SHP77 treated with DMSO at 0.1 percent for 48 hours (cell line): ENCODE data around the gene HIC1.

Source experiments
- DNase-seq: peaks from one replicate; lab custom pipeline; 2025; lab: John Stamatoyannopoulos, UW

HIC1 gene

DNA sequence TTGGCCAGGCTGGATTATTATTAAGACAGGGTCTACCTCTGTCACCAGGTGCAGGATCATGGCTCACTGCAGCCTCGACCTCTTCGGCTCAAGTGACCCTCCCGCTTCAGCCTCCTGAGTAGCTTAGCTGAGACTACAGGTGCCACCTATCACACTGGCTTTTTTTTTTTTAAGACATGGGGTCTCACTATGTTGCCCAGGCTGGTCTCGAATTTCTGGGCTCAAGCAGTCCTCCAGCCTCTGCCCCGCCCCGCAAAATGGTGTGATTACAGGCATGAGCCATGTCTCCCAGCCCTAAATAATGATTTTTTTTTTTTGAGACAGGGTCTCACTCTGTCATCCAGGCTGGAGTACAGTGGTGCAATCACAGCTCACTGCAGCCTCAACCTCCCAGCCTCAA lies 7.3 kb upstream of the HIC1 start:
- DNase-seq: no peak

DNA sequence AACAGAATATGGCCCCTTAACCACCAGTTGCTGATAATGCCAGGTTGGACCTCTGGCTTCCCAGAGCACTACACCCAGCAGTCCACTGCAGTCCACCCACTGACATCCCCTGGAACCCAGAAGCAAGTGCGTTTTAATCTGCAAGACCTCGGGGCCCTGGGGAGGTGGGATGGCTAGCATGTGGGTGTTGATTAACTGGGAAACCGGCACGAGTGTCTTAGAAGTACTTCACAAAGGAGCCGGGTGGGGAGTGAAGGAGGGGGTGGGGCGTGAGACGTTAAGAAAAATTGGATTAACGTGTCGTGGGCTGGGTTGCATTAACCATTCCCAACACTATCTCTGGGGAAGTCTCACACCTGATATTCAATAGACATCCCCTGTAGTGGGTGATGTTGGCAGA lies 6.1 kb upstream of the HIC1 start:
- no peak for DNase-seq

DNA sequence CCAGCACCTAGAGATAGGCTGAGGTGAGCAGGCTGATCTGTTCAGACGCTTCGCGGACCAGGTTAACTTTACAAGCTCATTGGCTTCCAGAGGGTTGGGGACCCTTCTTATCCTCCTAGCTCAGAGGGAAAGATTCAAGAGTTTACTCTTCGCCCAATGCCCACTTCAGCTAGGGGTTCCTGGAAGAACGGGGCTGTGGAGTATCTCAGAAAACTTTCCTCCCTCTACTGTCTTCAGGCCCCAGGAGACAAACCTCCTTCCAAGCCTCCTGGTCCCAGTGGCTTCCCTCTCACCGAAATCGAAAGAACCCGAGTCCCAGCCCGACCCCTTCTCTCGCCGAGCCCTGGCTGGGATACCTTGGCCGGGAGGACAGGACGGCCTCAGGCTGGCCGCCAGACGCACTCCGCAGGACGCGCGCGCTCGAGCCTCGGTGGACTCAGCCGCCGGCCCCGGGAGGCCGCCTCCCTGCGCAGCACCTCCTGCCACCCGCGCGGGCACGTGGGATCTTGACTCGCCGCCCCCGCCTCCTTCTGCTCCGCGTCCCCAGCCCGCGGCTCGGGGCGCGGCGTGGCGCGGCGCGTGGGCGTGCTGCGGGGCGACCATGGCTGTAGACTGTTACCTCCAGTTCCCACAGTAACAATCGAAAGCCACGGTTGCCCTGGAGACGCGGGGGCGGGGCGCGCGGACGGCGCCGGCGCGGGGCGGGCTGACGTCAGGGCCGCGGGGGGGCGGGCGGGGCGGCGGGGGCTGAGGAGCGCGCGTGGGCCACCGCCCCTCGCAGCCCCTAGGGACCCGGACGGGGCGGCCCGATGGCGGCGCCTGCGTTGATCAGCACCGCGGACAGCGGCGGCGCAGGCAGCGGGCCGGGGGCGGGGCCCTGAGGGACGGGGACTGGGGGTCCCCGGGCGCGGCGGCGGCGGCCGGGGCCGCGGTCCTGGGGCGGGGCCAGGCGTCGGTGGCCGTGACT lies 5.3 kb upstream of the HIC1 start:
- DNase-seq: peak; percentile 20

DNA sequence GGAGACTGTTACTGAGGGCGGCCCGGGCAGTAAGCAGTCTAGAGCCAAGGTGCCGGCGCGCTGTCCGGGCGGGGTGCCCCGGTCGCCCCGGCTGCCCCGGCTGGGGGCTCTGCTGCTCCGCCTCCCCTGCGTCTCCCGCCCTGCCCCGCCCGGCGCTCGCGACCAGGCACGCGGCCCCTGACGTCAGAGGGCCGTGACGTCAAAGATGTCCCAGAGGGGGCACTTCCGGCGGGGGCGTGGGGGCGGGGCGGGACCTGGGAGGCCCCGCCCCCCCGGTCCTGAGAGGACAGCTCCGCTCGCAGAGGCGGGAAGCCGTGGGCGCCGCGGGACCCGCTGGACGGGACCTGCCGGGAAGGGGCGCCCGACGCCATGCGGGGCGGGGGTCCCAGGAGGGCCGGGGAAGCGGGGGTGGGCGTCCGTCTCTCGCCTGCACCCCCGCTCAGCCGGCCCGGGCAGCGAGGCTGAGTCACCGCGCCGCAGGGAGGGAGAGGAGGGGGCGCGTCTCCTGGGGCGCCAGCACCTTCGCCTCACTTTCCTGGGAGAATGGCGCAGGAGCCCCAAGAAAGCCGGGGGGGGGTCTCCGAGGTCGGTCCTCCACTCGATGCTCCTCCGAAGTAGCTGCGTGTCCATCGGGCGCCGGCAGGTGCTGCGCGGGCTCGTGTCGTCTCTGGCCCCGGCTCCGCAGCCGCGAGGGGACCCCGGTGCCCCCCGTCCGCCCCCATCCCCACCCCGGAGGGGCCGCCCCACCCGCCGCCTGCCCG lies 4.4 kb upstream of the HIC1 start:
- peak; percentile 48 for DNase-seq

DNA sequence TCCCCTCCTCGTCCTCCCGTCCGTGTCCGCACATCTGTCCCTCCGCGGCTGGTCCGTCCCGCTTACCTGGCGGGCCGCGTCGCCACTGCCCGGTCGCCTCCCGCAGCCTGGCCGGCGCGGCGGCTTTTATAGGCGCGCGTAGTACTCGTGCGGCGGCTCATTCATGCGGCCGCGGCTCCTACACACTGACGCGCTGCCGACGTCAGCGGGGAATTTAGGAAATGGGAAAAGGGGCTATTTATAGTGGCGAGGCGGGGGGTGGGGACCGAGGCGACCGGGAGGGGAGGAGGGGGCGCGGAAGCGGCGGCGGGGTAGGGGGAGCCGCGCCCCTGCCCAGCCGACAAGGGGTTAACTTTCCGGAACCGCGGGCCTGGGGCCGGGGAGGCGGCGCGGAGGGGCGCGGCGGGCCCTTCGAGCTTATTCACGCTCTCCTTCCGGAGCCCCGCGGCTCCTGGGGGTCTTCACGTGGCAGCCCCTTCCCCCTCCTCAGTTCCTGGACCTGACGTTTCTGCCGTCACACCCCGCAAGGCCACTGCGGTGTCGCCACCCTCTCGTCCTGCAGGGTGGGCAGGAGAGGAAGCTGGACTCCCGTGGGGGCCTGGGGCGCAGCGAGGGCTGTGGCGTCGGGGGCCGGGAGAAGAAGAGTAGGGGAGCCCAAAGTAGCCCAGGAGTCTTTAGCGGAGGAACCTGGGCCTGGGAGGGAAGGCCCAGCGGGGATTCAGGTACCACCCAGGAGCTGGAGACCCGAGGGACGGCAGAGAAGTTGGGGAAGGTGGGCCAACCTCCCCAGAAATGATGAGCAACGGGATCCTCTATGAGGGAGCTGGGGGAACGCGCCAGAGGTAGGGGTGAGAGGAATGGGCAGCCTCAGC lies 3.6 kb upstream of the HIC1 start:
- DNase-seq: no peak

DNA sequence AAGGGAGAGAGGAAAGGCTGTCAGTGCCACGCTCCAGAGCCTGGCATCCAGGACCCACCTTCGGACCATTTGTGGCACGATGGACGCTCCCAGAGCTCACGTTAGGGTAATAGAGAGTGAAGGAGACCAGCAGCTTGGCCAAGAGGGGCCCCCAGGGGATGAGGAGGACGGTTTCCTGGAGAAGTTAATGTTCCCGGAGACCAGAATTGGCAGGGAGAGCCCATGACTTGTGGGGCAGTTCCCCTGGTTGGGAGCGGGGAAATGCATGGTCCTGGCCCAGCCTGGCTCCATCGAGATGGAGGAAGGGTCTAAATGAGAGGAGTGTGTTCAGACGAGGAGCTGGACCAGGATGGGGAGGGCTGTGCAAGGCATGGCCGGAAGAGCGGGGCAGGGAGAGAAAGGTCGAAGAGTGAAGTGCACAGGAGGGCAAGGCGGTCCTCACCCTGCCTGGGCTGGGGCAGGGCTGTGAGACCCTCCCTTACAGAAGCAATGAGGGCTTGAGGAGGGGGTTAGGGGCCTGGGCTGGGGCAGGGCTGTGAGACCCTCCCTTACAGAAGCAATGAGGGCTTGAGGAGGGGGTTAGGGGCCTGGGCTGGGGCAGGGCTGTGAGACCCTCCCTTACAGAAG lies 2.9 kb upstream of the HIC1 start:
- no peak for DNase-seq

DNA sequence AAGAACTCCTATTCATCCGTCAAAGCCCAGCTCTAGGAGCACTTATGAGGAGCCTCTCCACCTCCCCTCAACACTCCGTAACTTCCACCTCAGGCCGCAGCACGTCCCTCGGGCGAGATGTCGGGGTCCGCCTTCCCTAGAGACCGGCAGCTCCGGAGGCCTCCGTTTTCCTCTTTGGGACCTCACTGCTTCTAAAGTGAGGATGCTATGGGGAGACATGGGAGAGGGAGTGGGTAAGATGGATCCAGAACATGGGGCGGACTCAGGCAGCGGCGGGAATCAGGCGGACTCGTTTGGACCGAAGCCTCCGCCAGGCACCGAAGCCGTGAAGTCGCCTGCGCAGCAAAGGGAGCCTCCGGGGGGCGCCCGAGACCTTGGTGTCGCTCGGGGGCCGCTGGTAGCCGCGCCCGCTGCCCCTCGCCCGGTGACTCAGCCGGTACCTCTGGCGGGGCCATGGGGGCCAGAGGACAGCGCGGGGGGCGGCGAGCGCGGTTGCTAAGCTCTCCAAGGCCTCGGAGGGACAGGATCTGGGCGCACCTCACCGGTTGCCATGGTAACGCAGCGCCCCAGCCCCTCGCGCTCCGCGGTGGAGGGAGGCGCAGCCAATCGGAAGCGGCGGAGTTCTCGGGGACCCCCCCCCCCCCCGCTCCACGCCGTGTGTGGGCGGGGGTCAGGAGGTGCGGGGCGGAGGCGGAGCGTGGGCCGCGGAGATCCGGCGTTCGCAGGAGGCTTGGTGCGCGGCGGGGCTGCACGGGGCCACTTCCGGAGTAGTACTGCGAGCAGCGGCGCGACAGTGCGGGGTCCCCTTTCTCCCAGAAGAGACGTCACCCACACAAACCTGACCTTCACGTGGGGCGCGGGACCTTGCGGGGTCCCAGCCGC lies 1.3 kb upstream of the HIC1 start:
- peak; percentile 23 for DNase-seq

DNA sequence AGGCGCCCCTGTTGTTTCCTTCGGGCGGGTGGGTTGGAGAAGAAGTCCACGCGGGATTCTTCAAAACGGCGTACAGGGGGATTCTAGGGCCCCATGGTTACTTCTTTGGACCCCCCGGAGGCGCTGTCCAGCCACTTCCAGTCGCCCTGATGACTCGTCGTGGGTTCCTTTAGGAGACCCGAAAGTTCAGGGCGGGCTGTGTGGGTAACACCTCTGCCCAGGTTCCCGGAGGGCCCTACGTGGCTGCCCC lies 716 bp upstream of the HIC1 start:
- no peak for DNase-seq

DNA sequence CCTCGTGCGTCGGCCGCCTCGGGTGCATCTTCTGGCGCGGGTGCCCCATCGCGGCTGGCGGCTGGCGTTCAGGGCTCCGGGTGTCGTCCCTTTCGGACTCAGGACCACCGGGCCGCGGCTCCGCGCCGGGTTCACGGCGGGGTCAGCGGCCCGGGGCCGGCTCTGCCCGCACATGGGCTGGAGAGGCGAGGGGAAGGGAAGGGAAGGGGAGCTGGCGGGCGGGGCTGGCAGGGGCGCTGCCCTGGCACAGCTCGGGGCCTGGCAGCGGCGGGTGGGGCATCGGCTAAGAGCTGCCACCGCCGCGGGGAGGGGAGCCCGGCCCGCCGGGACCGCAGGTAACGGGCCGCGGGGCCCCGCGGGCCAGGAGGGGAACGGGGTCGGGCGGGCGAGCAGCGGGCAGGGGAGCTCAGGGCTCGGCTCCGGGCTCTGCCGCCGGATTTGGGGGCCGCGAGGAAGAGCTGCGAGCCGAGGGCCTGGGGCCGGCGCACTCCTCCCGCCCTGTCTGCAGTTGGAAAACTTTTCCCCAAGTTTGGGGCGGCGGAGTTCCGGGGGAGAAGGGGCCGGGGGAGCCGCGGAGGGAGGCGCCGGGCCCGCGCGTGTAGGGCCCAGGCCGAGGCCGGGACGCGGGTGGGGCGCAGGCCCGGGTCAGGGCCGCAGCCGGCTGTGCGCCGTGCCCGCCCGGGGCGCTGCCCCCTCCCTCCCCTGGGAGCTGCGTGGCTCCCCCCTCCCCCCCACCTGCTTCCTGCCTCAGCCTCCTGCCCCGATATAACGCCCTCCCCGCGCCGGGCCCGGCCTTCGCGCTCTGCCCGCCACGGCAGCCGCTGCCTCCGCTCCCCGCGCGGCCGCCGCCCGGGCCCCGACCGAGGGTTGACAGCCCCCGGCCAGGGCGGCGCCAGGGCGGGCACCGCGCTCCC lies 646 bp downstream of the HIC1 start:
- no peak for DNase-seq

DNA sequence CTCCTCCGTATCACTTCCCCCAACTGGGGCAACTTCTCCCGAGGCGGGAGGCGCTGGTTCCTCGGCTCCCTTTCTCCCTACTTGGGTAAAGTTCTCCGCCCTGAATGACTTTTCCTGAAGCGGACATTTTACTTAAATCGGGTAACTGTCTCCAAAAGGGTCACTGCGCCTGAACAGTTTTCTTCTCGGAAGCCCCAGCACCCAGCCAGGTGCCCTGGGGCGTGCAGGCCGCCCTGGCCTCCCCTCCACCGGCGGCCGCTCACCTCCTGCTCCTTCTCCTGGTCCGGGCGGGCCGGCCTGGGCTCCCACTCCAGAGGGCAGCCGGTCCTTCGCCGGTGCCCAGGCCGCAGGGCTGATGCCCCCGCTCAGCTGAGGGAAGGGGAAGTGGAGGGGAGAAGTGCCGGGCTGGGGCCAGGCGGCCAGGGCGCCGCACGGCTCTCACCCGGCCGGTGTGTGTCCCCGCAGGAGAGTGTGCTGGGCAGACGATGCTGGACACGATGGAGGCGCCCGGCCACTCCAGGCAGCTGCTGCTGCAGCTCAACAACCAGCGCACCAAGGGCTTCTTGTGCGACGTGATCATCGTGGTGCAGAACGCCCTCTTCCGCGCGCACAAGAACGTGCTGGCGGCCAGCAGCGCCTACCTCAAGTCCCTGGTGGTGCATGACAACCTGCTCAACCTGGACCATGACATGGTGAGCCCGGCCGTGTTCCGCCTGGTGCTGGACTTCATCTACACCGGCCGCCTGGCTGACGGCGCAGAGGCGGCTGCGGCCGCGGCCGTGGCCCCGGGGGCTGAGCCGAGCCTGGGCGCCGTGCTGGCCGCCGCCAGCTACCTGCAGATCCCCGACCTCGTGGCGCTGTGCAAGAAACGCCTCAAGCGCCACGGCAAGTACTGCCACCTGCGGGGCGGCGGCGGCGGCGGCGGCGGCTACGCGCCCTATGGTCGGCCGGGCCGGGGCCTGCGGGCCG lies 1.6 kb downstream of the HIC1 start:
- DNase-seq: no peak

DNA sequence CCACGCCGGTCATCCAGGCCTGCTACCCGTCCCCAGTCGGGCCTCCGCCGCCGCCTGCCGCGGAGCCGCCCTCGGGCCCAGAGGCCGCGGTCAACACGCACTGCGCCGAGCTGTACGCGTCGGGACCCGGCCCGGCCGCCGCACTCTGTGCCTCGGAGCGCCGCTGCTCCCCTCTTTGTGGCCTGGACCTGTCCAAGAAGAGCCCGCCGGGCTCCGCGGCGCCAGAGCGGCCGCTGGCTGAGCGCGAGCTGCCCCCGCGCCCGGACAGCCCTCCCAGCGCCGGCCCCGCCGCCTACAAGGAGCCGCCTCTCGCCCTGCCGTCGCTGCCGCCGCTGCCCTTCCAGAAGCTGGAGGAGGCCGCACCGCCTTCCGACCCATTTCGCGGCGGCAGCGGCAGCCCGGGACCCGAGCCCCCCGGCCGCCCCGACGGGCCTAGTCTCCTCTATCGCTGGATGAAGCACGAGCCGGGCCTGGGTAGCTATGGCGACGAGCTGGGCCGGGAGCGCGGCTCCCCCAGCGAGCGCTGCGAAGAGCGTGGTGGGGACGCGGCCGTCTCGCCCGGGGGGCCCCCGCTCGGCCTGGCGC lies 2.4 kb downstream of the HIC1 start:
- no peak for DNase-seq

DNA sequence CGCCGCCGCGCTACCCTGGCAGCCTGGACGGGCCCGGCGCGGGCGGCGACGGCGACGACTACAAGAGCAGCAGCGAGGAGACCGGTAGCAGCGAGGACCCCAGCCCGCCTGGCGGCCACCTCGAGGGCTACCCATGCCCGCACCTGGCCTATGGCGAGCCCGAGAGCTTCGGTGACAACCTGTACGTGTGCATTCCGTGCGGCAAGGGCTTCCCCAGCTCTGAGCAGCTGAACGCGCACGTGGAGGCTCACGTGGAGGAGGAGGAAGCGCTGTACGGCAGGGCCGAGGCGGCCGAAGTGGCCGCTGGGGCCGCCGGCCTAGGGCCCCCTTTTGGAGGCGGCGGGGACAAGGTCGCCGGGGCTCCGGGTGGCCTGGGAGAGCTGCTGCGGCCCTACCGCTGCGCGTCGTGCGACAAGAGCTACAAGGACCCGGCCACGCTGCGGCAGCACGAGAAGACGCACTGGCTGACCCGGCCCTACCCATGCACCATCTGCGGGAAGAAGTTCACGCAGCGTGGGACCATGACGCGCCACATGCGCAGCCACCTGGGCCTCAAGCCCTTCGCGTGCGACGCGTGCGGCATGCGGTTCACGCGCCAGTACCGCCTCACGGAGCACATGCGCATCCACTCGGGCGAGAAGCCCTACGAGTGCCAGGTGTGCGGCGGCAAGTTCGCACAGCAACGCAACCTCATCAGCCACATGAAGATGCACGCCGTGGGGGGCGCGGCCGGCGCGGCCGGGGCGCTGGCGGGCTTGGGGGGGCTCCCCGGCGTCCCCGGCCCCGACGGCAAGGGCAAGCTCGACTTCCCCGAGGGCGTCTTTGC lies 3.1 kb downstream of the HIC1 start:
- DNase-seq: no peak

DNA sequence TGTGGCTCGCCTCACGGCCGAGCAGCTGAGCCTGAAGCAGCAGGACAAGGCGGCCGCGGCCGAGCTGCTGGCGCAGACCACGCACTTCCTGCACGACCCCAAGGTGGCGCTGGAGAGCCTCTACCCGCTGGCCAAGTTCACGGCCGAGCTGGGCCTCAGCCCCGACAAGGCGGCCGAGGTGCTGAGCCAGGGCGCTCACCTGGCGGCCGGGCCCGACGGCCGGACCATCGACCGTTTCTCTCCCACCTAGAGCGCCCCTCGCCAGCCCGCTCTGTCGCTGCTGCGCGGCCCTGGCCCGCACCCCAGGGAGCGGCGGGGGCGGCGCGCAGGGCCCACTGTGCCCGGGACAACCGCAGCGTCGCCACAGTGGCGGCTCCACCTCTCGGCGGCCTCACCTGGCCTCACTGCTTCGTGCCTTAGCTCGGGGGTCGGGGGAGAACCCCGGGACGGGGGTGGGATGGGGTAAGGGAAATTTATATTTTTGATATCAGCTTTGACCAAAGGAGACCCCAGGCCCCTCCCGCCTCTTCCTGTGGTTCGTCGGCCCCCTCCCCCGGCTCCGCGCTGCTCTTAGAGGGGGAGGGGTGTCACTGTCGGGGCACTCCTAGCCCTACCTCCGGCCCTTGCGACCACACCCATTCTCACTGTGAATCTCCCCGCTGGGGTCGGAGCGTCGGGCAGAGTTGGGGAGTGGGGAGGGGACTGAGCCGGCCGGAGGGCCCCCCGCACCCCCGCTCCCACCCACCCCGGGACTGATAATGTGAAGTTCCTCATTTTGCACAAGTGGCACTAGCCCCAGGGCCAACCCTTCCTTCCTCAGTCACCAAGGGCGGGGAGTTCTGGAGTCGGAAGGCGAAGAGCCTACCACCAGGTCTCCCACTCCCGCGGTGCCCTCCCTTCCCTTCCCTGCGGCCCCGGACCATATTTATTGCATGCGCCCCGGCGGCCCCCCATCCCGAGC lies 4.0 kb downstream of the HIC1 start:
- DNase-seq: no peak

DNA sequence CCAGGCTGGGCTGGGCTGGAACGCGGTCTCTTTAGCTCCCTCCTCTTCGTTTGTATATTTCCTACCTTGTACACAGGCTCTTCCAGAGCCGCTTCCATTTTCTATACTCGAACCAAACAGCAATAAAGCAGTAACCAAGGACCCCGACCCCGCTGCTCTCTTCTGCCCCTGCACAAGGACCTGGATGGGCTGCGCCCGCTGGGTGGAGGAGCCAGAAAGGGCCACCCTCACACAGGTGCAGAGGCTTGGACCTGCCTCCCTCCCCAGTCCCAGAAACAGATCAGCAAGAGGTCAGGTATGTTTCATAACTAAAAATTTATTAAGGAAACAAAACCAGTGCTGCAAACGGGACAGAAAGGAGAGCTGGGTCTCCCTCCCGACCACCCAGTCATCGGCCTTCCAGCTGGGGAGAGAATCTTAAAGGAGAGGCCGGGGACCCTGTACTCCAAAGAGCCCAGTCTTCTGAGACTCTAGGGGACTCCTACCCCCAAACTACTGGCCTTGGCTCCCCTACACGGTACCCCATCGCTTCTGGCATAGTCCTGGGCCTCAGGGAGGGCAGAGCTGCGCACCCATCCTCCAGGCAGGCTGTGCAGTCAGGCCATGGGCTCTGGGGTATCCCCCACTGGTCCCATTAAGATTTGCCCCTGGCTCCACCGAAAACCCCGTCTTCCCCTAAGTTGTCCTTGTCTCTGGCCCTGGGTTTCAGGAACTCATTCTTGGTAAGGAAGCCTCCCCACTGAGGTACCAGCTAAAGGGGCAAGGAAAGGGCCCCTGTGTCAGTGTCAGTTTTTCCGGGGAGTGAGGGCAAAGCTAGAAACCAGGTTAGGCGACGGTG lies 4.9 kb downstream of the HIC1 start:
- DNase-seq: no peak

DNA sequence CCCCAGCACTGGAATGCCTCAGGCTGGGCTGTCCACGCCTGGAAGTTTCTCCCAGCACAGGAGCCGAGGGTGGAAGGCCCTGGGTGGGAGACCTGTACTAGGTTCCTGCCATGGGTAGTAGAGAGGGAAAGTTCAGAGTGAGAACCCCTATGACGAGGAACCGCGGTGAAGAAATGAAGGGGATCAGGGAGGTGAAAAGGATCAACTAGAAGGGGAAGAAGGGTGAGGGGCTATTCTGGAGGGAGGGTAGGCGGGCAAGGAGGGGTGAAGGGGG lies 5.4 kb downstream of the HIC1 start:
- DNase-seq: no peak
